Aortic smooth muscle cell (primary cell): Measurements from ENCODE around the gene CEP131. TPM values are rescaled to one million over a fixed set of nuclear protein-coding genes. Genes with fewer than 3 reads are reported as not detected.

ENCODE experiments used
- total RNA-seq: library from RNA; depleted of rRNA; stranded (reverse); fragments of >200 nt; gene quantifications from 2 replicates; pipeline ENCODE4 v1.2.3, GENCODE V29; 2014

Gene CEP131
- 7.9 and 13.2 TPM in 2 replicates for total RNA-seq

DNA sequence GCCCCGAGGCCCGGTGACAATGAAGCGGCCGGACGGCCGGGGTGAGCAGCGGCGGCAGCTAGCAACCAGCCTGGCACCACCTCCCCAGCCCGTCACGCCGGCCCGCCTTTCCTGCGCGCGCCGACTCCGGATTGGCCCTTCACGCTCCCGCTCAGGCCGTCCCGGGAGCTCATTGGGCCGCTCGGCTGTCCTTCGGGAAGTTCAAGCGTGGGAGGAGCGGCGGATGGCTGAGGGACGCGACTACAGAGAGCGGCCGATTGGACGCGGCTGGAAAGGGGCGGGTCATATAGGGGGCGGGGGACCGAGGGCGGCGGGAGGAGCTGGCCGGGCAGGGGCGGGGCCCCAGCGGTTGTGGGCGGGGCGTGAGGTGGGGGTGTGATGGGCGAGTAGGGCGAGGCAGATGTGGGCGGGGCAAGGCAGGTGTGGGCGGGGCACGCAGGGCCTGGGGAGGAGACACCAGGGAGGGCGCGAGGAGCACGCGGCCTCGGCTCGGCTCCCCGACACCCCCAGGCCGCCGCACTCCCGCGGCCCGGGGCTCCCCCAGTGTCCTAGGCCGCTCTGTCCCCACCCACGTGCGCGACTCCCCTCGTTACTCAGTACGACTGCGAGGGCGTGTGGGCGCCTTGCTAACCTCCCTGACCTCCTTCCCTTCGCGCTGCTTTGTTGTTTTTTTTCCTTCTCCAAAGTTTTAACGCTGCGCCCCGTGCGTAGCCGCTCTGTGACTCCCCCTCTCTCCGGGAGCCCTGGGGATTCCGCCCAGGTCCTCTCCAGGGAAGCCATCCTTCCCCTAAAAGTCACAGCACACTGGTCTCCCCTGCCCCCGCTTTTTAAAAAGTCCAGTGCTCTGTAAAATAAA is at the start of gene CEP131:
Gene CEP131, minus strand, starts transcription at position 60 of the 856 bp plus-strand sequence. CDS start 2,909 bp downstream, outside the sequence.

DNA sequence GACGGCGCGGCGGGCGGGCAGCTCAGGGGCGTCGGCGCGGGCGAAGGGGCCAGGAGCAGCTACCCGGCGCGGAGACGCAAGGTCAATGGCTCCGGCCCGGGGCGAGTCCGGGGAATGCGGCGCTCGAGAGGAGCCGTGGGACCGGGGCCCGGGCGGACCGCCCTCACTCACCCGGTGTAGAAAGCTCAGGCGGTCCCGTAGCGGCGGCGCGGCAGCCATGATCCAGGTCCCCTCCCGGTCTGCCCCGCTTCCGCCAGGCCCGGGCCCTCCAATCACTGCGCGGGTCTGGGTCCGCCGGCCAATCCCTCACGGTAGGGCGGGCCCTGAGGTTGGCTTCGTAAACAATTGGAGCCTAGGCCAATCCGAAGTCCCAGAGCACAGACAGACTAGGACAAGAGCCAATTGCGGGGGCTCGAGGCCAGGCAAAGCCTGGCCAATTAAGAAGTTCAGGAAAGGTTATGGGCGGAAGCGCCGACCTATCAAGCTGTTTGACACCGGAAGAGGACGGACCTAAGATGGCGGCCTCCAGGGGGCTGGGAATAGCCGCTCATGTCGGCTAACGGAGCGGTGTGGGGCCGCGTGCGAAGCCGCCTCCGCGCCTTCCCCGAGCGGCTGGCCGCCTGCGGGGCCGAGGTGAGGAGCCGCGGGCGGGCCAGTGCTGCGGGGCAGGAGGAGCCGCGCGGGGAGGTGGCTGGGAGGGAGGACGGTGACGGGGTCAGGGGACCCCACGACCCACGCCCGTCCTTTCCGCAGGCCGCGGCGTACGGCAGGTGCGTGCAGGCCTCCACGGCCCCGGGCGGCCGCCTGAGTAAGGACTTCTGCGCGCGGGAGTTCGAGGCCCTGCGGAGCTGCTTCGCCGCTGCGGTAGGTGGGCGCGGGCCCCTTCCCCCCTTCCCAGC is 16.3 kb upstream of the CEP131 start, which contains the start of the genes NDUFAF8 and TEPSIN:
Gene NDUFAF8, plus strand, starts transcription at position 504 of the 899 bp plus-strand sequence. Its CDS starts 46 bp downstream, at position 550.
Gene TEPSIN, minus strand, starts transcription at position 241 of the 899 bp plus-strand sequence. Its CDS starts 22 bp downstream, at position 219.

DNA sequence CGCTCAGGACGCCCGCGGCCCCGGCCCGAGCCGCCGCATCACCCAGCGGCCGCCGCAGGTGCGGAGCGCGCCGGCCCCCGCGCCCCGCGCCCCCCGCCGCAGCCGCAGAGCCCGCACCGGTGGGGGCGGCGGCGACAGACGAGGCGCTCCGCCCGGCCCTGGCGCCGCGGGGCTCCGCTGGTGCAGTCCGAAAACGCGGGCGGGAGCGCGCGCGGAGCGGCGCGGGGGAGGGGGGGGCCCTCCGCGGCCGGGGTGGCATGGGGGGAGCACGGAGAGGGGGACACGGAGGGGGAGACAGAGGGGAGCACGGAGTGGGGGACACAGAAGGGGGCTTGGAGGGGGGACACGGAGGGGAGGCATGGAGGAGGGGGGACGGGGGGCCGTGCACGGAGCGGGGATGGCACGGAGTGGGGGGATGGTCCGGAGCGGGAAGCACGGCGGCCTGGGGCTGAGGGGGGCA is 56.7 kb downstream of the CEP131 start, which contains the start of gene AATK:
Gene AATK, minus strand, starts transcription at position 189 of the 460 bp plus-strand sequence. CDS start 229 bp downstream, outside the sequence.

DNA sequence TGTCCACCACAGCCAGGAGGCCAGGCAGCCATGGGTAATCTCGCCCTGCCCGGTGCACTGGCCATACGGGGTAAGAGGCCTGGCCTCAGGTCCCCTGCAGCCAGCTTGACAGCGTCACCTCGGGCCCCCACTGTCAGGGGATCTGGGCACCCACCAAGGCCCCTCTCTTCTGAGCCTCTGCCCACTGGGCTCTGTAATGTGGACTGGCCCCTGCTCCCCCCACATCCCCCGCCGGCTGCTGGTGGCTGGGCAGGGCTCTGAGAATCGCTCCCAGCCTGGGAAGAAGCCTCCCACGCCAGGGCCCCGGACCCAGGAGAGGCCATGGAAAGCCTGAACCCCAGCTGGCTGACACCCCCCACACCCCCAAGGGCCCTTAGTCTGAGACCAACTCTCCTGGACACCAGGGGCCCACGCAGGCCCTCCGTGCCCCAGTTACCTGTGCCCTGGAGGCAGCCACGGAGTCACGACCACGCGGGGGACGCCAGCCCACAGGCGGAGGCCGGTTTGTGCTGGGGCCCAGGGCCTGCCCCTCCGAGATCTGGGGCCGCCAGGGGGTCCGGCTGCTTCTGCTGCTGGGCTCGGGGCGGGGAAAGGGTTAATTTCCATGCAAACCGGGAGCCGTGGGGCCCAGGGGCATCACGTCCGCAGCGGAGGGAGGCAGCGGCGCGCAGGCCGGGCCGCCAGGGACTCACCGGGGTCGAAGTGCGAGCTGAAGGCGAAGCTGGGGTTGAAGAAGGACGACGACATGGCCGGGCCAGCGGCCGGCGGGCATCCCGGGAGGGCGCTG is 57.3 kb downstream of the CEP131 start, which contains the start of gene PVALEF:
Gene PVALEF, plus strand, starts transcription at position 262 of the 787 bp plus-strand sequence. CDS start 15,720 bp downstream, outside the sequence.

Other genes with a start within 250 kb of the CEP131 start
- 14.0 and 15.7 TPM in 2 replicates for gene CHMP6, start 231.1 kb downstream of the CEP131 start, total RNA-seq
- 5.8 and 10.4 TPM in 2 replicates for gene BAIAP2, start 187.8 kb downstream of the CEP131 start, total RNA-seq
- gene PVALEF, start 57.5 kb downstream of the CEP131 start, total RNA-seq = not detected in 2 replicates
- gene AATK, start 56.7 kb downstream of the CEP131 start, total RNA-seq = 1.3 and 3.0 TPM in 2 replicates
- gene TEPSIN, start 16.1 kb upstream of the CEP131 start, total RNA-seq = 7.9 and 8.8 TPM in 2 replicates
- gene NDUFAF8, start 16.4 kb upstream of the CEP131 start, total RNA-seq = 43.6 and 57.1 TPM in 2 replicates
- 63.9 and 79.1 TPM in 2 replicates for gene SLC38A10, start 72.3 kb upstream of the CEP131 start, total RNA-seq
- 5.7 and 10.4 TPM in 2 replicates for gene BAHCC1, start 172.5 kb upstream of the CEP131 start, total RNA-seq